Ovary (tissue), 3 donors: ENCODE data around the gene CELF2.

Source experiments
- CTCF ChIP-seq, 3 donors: fragments of 450-650 bp in 2 of 3; fragments of 200-600 bp in 1 of 3; IDR thresholded peaks; one replicate each; pipeline versions ENCODE4 v1.5.1 to v1.8.0; 2016 to 2022; ENCODE audit warnings: antibody characterized with exemption in 3 of 3, mild to moderate bottlenecking in 1 of 3
- EP300 ChIP-seq: sonication (generic); formaldehyde crosslinking; IDR thresholded peaks from one replicate; pipeline ENCODE4 v1.6.1; 2017; ENCODE audit warnings: antibody characterized with exemption
- POLR2A ChIP-seq: fragments of 450-650 bp; IDR thresholded peaks from one replicate; pipeline ENCODE4 v1.6.1; 2017; ENCODE audit warnings: antibody characterized with exemption, mild to moderate bottlenecking, moderate library complexity
- donor health status: DM: no; HTN: no; CAD: no.

DNA sequence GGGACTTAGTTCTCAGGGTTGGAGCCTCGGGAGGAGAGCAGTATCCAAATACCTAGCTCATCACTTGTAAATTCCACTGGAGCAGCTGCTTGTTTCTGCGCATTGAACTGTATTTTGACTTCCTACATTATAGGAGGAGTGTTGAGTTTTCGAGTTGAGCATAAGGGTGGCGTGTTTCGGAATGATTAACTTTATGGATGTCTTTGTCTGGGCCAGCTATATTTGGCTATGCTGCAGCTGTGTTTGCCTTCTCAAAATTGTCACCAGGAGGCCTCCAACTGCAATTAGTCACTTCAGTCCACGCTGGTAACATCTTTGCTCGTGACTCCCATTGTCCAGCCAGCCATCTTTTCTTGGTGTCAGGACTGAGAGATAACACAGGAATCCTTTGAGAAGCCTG, 9.1 kb downstream of the CELF2 start:
- TF ChIP-seq POLR2A (no peak), CTCF (IDR thresholded peaks at IDR 0.05) (no peak), EP300 (no peak)
